Measurements from ENCODE around the gene UAP1. TPM values are rescaled to one million over a fixed set of nuclear protein-coding genes. Genes with fewer than 3 reads are reported as not detected.
"Not testable (repeated sequence)": the region's sequence is repeated elsewhere in the genome, so short reads cannot be mapped to it uniquely, and the experiment has no call there.

Gene UAP1
- total RNA-seq, 4 donors from 2014 or later: 95.0 to 131 (median 117) TPM

DNA sequence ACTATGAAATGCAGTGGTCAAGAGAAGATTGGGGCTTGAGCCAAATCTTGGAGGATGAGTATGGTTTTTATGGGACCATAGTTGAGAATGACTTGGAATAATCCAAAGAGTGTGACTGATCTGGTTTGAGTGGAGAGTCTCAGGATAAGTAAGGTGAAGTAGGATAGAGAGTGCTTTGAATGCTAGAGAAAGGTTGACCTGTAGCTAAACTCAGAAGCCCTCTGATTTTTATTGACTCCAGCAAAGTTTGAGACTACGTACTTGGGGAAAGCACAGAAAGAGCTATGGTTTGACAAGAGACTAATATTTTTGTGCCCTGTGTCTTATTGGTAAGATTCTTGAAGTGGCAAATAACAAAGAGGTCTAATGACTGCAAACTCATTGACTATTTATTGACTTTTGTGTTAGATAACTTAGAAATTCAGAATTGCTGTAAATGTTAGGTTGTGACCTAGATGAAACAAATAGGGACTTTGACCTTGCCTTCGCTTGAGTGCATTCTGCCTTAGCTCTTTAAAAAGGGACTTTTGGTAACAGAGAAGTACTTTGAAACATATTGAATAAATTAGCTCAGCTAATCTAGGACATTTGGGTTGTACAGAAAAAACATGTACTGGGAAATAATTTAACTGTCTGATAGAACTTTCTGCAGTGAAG is 35.1 kb downstream of the UAP1 start:
- no peaks in the 10 kb centered on the region for H3K9me3 ChIP-seq
- H3K36me3 ChIP-seq: peaks cover 0 to 60% (median 18%) of the 10 kb centered on the region in 4 donors
- H3K27me3 ChIP-seq: no peaks in the 10 kb centered on the region
- TF ChIP-seq EP300 (IDR thresholded peaks at IDR 0.05; ENCODE audit: low read depth) (no peak), POLR2A (IDR thresholded peaks at IDR 0.05) (no peak), POLR2AphosphoS5 (IDR thresholded peaks at IDR 0.05) (no peak)
- TF ChIP-seq, protein P1, sequence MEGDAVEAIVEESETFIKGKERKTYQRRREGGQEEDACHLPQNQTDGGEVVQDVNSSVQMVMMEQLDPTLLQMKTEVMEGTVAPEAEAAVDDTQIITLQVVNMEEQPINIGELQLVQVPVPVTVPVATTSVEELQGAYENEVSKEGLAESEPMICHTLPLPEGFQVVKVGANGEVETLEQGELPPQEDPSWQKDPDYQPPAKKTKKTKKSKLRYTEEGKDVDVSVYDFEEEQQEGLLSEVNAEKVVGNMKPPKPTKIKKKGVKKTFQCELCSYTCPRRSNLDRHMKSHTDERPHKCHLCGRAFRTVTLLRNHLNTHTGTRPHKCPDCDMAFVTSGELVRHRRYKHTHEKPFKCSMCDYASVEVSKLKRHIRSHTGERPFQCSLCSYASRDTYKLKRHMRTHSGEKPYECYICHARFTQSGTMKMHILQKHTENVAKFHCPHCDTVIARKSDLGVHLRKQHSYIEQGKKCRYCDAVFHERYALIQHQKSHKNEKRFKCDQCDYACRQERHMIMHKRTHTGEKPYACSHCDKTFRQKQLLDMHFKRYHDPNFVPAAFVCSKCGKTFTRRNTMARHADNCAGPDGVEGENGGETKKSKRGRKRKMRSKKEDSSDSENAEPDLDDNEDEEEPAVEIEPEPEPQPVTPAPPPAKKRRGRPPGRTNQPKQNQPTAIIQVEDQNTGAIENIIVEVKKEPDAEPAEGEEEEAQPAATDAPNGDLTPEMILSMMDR (IDR thresholded peaks at IDR 0.05): no peak
- no peak overlapping the region for H3K27ac ChIP-seq
- in situ Hi-C loops (cut with MboI; ENCODE audit: low pct_ligation_motif_present in 1 of 4, low pct_unique_long_range_greater_than_20kb in 1 of 4, low sequenced_read_pairs in 3 of 4) (no loop called here), intact Hi-C loops (cut with DNase I; ENCODE audit: low total_unique reads) (no loop called here)
- WGBS, 2 donors (ENCODE audit: low coverage in 1 of 2): 52 to 74% methylated on average over 2 of the region's 2 CpGs
- no peaks in the 10 kb centered on the region for H3K4me1 ChIP-seq
- no peak for DNase-seq
- H3K4me3 ChIP-seq: no peak overlapping the region

DNA sequence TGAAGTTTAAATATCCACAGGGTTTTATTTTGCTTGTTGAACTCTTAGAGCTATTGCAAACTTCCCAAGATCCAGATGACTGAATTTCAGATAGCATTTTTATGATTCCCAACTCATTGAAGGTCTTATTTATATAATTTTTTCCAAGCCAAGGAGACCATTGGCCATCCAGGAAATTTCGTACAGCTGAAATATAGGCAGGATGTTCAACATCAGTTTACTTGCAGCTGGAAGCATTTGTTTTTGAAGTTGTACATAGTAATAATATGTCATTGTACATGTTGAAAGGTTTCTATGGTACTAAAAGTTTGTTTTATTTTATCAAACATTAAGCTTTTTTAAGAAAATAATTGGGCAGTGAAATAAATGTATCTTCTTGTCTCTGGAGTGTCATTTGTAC is 37.9 kb downstream of the UAP1 start:
- intact Hi-C loops (cut with DNase I; ENCODE audit: low total_unique reads): no loop called here
- no peaks in the 10 kb centered on the region for H3K4me1 ChIP-seq
- 84 to 90% methylated on average over 1 of the region's 1 CpG for WGBS, 2 donors (ENCODE audit: low coverage in 1 of 2)
- TF ChIP-seq, protein P1 (IDR thresholded peaks at IDR 0.05): no peak
- no peak for TF ChIP-seq POLR2A (IDR thresholded peaks at IDR 0.05)
- no peak for TF ChIP-seq POLR2AphosphoS5 (IDR thresholded peaks at IDR 0.05)
- TF ChIP-seq EP300 (IDR thresholded peaks at IDR 0.05; ENCODE audit: low read depth): no peak
- no peak overlapping the region for H3K4me3 ChIP-seq
- no peaks in the 10 kb centered on the region for H3K9me3 ChIP-seq
- peaks cover 0 to 61% (median 16%) of the 10 kb centered on the region in 4 donors for H3K36me3 ChIP-seq
- H3K27me3 ChIP-seq: no peaks in the 10 kb centered on the region
- no peak overlapping the region for H3K27ac ChIP-seq
- DNase-seq: no peak
- in situ Hi-C loops (cut with MboI; ENCODE audit: low pct_ligation_motif_present in 1 of 4, low pct_unique_long_range_greater_than_20kb in 1 of 4, low sequenced_read_pairs in 3 of 4): no loop called here

DNA sequence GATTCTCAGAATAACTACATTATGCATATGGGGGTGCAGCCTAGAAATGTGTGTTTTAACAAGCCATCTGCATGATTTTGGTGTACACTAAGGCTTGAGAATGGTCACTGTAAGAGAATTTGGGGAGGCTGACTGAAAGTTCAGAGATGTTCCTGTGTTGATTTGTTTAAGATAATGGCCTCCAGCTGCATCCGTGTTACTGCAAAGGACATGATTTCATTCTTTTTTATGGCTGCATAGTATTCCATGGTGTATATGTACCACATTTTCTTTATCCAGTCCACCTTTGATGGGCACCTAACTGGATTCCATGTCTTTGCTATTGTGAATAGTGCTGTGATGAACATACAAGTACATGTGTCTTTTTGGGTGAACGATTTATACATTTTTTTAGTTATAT is 41.6 kb downstream of the UAP1 start:
- H3K27me3 ChIP-seq; intact Hi-C loops (cut with DNase I; ENCODE audit: low total_unique reads); DNase-seq; H3K9me3 ChIP-seq; H3K4me3 ChIP-seq; H3K27ac ChIP-seq; H3K4me1 ChIP-seq: not testable (repeated sequence)
- in situ Hi-C loops (cut with MboI; ENCODE audit: low pct_ligation_motif_present in 1 of 4, low pct_unique_long_range_greater_than_20kb in 1 of 4, low sequenced_read_pairs in 3 of 4): loop anchor here in 2 of 4 donors (25.0 kb wide), 1 partner anchor 184 kb away; the partner anchor contains the start of gene HSD17B7 (in 2 of the 2)
- WGBS, 2 donors (ENCODE audit: low coverage in 1 of 2): 94 to 95% methylated on average over 2 of the region's 2 CpGs
- H3K36me3 ChIP-seq: peaks cover 0 to 48% (median 9%) of the 10 kb centered on the region in 4 donors

DNA sequence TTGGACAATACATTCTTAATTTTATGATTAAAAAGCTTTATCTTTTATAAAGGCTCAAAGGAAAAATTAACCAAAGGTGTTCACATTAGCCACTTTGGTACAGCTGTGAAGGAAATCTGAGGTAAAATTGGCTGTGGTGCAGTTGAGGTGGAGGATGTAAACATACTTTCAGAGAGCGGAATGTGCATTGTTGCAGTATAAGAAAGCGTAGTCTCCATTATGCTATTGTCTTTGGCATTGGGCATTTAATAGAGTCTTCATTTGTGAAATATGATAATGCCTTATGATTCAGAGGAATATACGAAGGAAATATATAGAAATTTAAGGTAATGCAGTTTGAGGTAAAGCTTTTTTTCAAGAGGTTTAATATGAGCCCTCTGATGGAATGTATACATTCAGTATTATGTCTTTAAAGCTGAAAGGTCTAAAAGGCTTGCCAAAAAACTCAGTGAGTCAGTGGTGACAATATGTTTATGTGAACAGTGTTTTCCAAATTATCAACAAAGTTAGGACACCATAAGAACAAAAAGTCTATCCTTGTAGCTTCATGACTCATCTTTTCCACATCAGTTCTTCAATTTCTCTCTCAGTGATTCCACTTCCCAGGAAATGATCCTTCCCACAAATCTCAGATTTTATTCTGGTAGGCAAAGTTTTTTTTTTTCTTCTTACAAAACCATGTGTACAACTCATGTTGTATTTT is 43.9 kb downstream of the UAP1 start:
- in situ Hi-C loops (cut with MboI; ENCODE audit: low pct_ligation_motif_present in 1 of 4, low pct_unique_long_range_greater_than_20kb in 1 of 4, low sequenced_read_pairs in 3 of 4) (loop anchor here in 2 of 4 donors (25.0 kb wide), 1 partner anchor 182 kb away; the partner anchor contains the start of gene HSD17B7 (in 2 of the 2)), intact Hi-C loops (cut with DNase I; ENCODE audit: low total_unique reads) (no loop called here)
- no peaks in the 10 kb centered on the region for H3K9me3 ChIP-seq
- H3K27me3 ChIP-seq: no peaks in the 10 kb centered on the region
- H3K36me3 ChIP-seq: peaks cover 0 to 33% (median 2%) of the 10 kb centered on the region in 4 donors
- TF ChIP-seq POLR2AphosphoS5 (IDR thresholded peaks at IDR 0.05) (peak; percentile 38 to 58 (median 52)), POLR2A (IDR thresholded peaks at IDR 0.05) (no peak), EP300 (IDR thresholded peaks at IDR 0.05; ENCODE audit: low read depth) (peak; percentile 13)
- TF ChIP-seq, protein P1 (IDR thresholded peaks at IDR 0.05): no peak
- H3K27ac ChIP-seq: peak overlapping the region in 2 of 4 donors; percentile 8 to 10
- no peak for DNase-seq
- H3K4me1 ChIP-seq: no peaks in the 10 kb centered on the region
- H3K4me3 ChIP-seq: no peak overlapping the region
- 88 to 93% methylated on average over 3 of the region's 3 CpGs for WGBS, 2 donors (ENCODE audit: low coverage in 1 of 2)

Measured in transverse colon (tissue), 4 donors.